Measurements from ENCODE around the gene EMP1. TPM values are rescaled to one million over a fixed set of nuclear protein-coding genes. Genes with fewer than 3 reads are reported as not detected.

Gene EMP1
- total RNA-seq, 1 experiment from 2014 or later, result 18.6 TPM

- H3K4me1 ChIP-seq (ENCODE audit: control insufficient read depth, insufficient read depth, low read length), result no peaks in the 10 kb centered on the region; the same call in 1 of the 2 replicates
- no TSS peak for BruUV-seq (replicated peaks)
- H3K27ac ChIP-seq (ENCODE audit: low read length), result no peak overlapping the region
- DNase-seq (ENCODE audit: low read depth, low spot score) (no peak), ATAC-seq (no peak)
- H3K4me3 ChIP-seq (ENCODE audit: low read depth in 2 of 2, low read length in 2 of 2), result no peak overlapping the region
- ChIA-PET CTCF (no interaction called here), POLR2A (no interaction called here)
- no peaks in the 10 kb centered on the region for H3K27me3 ChIP-seq (ENCODE audit: control insufficient read depth, insufficient read depth, low read length)
- in situ Hi-C loops (cut with HindIII; ENCODE audit: low pct_unique_long_range_greater_than_20kb, low sequenced_read_pairs), result no loop called here
- no peaks in the 10 kb centered on the region for H3K9me3 ChIP-seq (ENCODE audit: control insufficient read depth, insufficient read depth, low read depth, low read length)
- intact Hi-C loops (cut with micrococcal nuclease; ENCODE audit: unreplicated experiment), result no loop called here
- TF ChIP-seq SIN3A (IDR thresholded peaks at IDR 0.05; ENCODE audit: borderline replicate concordance, insufficient read depth, low read depth, low read length) (no peak), CTCF (IDR thresholded peaks at IDR 0.05) (no peak), TCF7L2 (IDR thresholded peaks at IDR 0.05; ENCODE audit: low read depth, low read length) (no peak), POLR2AphosphoS5 (IDR thresholded peaks at IDR 0.05; ENCODE audit: low read depth, low read length) (no peak)
- TF ChIP-seq, protein P1, sequence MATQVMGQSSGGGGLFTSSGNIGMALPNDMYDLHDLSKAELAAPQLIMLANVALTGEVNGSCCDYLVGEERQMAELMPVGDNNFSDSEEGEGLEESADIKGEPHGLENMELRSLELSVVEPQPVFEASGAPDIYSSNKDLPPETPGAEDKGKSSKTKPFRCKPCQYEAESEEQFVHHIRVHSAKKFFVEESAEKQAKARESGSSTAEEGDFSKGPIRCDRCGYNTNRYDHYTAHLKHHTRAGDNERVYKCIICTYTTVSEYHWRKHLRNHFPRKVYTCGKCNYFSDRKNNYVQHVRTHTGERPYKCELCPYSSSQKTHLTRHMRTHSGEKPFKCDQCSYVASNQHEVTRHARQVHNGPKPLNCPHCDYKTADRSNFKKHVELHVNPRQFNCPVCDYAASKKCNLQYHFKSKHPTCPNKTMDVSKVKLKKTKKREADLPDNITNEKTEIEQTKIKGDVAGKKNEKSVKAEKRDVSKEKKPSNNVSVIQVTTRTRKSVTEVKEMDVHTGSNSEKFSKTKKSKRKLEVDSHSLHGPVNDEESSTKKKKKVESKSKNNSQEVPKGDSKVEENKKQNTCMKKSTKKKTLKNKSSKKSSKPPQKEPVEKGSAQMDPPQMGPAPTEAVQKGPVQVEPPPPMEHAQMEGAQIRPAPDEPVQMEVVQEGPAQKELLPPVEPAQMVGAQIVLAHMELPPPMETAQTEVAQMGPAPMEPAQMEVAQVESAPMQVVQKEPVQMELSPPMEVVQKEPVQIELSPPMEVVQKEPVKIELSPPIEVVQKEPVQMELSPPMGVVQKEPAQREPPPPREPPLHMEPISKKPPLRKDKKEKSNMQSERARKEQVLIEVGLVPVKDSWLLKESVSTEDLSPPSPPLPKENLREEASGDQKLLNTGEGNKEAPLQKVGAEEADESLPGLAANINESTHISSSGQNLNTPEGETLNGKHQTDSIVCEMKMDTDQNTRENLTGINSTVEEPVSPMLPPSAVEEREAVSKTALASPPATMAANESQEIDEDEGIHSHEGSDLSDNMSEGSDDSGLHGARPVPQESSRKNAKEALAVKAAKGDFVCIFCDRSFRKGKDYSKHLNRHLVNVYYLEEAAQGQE (IDR thresholded peaks at IDR 0.05; ENCODE audit: insufficient read depth in 1 of 2, low read depth in 2 of 2, low read length in 1 of 2), result no peak
- H3K36me3 ChIP-seq (ENCODE audit: control insufficient read depth, insufficient read depth, low read length), result no peaks in the 10 kb centered on the region
These were observed 7.3 kb upstream of the EMP1 start for GRCh38 chr12:13189264-13189663.

DNA sequence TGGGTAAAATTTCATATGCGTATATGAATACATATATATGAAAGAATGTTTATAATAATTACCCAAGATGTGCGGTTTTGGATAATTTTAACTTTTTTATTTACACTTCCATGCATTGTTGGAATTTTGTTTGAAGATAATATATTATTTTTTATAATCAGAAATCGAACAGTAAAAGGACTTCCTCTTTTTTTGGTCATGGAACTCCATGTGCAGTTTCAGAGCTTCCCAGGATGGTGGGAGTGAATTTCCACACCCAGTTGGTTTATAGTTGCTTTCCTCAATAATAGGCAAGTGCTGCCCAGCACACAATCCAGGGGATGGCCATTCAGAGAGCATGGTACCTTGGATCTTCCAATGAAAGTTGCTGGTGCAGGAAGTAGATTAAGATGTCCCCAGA is 6.3 kb upstream of the EMP1 start:
- no peaks in the 10 kb centered on the region; the same call in 1 of the 2 replicates for H3K4me1 ChIP-seq (ENCODE audit: control insufficient read depth, insufficient read depth, low read length)
- no peak overlapping the region for H3K27ac ChIP-seq (ENCODE audit: low read length)
- no peaks in the 10 kb centered on the region for H3K27me3 ChIP-seq (ENCODE audit: control insufficient read depth, insufficient read depth, low read length)
- BruUV-seq (replicated peaks), result no TSS peak
- H3K36me3 ChIP-seq (ENCODE audit: control insufficient read depth, insufficient read depth, low read length), result no peaks in the 10 kb centered on the region
- POLR2A ChIA-PET, result no interaction called here
- no peak for DNase-seq (ENCODE audit: low read depth, low spot score)
- no peak for TF ChIP-seq SIN3A (IDR thresholded peaks at IDR 0.05; ENCODE audit: borderline replicate concordance, insufficient read depth, low read depth, low read length)
- no peak for TF ChIP-seq TCF7L2 (IDR thresholded peaks at IDR 0.05; ENCODE audit: low read depth, low read length)
- TF ChIP-seq, protein P1 (IDR thresholded peaks at IDR 0.05; ENCODE audit: insufficient read depth in 1 of 2, low read depth in 2 of 2, low read length in 1 of 2), result no peak
- TF ChIP-seq POLR2AphosphoS5 (IDR thresholded peaks at IDR 0.05; ENCODE audit: low read depth, low read length), result no peak
- no peak for TF ChIP-seq CTCF (IDR thresholded peaks at IDR 0.05)
- H3K9me3 ChIP-seq (ENCODE audit: control insufficient read depth, insufficient read depth, low read depth, low read length), result no peaks in the 10 kb centered on the region
- in situ Hi-C loops (cut with HindIII; ENCODE audit: low pct_unique_long_range_greater_than_20kb, low sequenced_read_pairs), result no loop called here
- ATAC-seq, result no peak
- H3K4me3 ChIP-seq (ENCODE audit: low read depth in 2 of 2, low read length in 2 of 2), result no peak overlapping the region
- CTCF ChIA-PET, result no interaction called here
- intact Hi-C loops (cut with micrococcal nuclease; ENCODE audit: unreplicated experiment), result no loop called here
